ENCODE data around the gene PTOV1.
A peak's percentile ranks its signal among the peaks of the same experiment; 100 is the strongest.

Gene PTOV1

DNA sequence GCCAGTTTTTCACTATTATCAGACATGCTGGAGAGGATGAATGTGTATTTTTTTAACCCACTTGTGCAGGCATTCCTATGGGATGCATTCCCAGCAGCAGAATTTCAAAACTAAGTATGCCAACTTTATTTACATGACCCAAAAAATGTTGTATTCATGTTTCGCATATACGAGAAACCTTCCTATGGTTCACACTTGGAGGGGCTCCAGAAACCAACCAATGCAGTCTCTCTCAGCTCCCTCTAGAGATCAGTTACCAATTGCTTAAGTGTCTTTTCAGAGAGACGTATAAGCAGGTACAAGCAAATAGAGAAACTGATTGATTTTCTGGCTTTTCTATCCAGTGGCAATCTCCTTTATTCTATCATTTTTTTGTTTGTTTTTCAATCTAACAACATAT, 5.5 kb upstream of the PTOV1 start:
- no peak for DNase-seq

DNA sequence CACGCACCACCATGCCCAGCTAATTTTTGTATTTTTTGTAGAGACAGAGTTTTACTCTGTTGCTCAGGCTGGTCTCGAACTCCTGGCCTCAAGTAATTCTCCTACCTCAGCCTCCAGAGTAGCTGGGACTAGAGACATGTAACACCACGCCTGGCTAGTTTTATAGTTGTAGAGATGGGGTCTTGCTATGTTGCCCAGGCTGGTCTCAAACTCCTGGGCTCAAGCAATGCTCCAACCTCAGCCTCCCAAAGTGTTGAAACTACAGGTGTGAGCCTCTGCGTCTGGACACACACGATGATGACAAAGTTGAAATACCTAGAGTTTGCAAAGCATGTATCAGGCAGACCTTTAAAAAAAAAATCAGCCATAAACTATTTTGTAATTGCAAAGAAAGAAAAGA, 4.6 kb upstream of the PTOV1 start:
- no peak for DNase-seq

DNA sequence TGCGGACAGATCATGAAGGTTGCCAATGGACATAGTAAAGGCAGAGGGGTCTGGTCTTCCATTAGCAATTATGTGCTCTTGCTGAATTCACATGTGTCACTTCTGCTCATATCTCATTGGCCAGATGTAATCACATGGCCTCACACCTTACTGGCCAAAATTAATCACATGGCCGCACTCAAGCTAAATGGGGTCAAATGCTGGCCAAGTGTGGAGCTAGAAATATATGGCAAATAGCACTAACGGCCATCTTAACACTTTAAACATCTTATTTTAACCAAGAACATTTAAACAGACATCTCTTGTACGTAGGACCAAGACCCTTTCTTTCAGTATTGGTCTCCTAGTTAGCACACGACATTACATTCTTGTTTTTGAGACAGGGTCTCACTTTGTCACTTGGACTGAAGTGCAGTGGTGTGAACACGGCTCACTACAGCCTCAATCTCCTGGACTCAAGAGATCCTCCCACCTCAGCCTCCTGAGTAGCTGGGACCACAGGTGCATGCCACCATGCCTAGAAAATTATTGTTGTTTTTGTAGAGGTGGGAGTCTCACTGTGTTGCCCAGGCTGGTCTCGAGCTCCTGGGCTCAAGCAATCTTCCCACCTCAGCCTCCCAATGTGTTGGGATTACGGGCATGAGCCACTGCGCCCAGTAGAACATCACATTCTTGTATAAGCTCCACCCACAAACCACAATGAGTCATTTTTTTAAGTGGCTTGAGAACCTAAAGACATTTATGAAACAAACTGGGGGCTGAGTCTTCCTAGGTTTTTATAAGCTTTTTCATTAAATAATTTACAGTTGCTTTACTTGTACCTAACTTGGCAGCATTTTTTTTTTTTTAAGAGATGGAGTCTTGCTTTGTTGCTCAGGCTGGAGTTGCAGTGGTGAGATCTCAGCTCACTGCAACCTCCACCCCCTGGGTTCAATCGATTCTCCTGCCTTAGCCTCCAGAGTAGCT, 2.9 kb upstream of the PTOV1 start:
- DNase-seq, result peak; percentile 21

DNA sequence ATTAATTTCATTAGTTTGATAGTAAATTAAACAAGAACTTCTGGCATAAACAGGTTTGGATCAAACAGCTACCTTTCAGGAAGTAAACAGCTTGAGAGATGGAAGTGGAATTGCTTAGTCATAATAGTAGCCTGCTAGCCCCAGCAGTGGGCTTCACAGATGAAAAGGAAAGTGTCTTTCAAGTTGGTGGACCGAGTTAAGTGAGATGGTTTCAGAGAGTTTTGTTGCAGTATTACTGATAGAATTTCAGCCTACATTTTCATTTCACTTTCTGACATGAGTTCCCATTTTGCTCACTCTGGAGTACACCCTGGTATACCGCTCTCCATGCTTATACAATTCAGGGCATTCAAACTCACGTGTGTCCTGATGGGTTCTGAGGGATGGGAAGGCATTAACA, 2.0 kb upstream of the PTOV1 start:
- no peak for DNase-seq

DNA sequence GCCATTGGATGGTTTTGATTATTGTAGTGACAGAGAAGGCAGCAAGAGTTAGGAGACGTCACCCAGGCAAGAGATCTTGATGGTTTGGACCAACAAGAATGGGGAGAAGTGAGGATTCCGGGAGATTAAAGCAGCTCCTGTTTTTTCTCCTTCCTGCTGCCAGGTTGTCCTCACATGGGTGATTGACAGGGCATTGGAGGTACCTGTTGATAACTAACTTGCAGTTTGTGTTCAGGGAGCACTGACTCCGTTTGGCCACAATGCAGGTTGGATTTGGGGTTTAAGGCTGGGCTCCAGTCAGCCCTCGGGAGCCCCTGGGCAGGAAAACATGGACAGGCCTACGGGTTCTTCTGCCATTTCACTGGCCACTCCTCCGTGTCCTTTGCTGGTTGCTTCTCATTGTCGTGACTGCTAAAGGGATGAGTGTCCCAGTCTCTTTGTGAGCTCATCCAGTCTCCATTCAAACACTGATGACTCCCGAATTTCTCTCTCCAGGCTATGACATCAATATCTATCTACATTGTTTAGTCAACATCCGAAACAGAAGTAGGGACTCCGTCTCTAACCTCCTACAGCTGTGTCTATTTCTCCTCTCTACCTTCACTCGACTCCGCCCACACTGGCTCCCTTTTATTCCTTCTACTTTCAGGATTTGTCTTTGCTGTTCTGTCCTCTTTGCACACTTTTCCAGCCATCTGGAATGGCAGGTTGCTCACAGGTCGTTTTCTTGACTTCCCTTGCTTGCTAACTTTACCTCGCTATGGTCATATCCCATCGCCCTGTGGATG, 1.3 kb upstream of the PTOV1 start:
- DNase-seq, result no peak

DNA sequence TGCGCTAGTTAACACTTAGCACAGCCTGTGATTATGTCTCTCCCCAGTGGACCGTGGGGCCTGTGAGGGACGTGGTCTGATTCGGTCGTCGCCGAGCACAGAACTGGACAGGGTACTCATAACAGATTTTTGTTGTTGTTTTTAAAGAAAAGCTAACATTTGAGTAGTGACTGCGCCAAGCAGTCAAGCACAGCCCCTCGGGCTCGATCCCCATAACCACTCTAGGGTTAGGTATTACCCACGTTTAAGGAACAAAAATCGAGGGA, 805 bp upstream of the PTOV1 start:
- DNase-seq, result no peak

DNA sequence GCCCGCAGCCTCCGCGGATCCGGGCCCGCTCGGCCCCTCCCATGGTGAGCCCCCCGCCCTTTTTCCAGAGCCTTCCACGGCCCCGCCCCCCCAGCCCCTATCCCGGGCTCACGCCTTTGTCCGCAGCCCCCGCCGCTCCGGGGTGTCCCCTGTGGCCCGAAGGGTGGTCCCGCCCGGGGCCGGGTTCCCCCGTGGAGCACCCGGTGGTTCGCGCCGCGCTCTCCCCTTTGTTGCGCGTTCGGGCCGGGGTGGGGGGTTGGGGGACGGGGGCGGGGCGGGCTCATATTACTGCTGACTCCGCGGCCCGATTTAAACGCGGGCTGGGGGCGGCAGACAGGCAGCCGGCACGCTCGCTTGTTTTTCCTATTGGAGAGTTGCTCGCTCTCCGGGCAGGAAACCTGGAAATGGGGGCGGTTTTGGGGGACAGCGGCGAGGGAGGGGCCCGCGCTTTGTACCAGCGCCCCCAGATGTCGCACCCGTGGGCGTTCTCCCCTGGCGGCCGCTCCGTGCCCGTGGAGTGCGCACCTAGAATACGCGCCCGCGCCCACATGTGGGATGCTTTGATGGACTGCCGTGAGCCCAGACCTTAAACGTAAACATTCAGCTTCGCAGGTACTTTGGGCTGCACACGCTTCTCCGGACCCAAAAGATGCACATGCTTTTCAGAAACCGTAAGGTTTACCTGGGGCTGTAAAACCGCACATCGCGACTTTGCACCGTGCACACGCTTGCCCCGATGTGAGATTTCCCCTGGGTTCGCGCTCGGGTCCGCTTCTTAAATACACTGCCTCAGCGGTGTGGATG, 699 bp downstream of the PTOV1 start:
- DNase-seq, result no peak

DNA sequence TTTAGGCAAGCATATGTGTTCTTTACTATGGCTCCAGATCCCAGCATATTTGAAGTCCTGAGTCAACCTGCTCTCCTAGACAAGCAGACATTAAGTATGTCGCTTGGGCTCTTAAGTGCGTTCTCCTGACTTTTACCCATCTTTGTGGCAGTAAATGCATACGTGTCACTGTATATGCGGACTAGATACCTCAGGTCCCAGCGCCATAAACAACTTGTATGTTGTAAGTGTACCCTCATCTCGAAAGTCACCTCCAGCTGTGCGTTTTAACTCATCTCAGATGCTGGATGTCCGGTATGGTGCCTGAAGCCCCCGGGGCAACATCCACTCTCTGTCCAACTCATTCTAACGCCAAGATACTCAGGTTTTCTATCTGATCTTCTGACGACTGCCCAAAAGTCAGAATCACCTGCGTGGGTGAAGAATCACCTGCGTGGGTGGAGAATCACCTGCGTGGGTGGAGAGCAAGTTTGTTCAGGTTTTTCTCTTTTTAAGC, 1.7 kb downstream of the PTOV1 start:
- no peak for DNase-seq

DNA sequence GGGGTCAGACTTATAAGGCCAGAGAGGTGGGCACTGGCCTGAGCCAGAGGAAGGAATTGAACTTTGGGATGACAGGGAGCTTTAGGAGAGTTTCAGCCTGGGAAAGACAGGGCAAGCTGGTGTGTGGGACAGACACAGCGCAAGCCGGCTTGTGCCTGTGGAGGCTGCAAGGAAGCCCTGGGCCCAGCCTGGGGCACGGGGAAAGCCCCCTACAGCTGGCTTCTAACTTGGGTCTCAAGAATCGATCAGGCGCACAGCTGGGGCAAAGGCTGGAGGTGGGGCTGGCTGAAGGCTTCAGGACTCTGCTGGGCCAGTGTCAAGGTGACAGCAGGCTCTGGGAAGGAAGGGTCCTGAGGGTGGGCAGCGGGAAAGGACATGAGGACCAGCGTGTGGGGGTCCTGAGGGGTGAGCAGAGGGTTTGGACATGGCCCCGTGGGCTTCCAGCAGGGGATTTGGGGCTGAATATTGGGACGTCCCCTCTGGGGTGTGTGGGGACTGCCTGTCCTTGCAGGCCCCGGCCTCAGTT, 3.0 kb downstream of the PTOV1 start:
- no peak for DNase-seq

DNA sequence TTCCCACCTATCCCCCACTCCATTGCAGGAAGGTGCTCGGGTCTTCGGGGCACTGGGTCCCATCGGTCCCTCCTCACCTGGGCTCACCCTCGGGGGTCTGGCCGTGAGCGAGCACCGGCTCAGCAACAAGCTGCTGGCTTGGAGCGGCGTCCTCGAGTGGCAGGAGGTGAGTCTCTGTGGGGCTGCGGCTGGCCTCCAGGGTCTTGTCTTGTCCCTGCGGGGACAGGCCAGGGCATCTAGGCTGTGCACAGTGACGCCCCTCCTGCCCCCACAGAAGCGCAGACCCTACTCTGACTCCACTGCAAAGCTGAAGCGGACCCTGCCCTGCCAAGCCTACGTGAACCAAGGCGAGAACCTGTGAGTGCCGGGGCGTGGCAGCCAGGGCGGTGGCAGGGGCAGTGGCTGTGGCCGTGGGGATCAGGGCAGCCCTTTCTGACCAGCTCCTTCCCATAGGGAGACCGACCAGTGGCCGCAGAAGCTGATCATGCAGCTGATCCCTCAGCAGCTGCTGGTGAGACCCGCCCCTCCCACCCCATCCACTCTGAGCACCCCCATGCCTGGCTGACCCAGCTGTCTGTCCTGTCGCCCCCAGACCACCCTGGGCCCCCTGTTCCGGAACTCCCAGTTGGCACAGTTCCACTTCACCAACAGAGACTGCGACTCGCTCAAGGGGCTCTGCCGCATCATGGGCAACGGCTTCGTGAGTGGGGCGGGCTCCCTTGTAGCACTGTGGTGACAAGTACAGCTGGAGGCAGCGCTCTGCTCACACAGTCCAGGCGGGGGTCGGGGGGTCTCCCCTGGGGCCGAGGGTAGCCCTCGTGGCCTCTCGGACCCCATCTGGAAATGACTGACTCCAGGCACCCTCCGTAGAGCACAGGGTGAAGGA, 3.7 kb downstream of the PTOV1 start:
- DNase-seq, result no peak

DNA sequence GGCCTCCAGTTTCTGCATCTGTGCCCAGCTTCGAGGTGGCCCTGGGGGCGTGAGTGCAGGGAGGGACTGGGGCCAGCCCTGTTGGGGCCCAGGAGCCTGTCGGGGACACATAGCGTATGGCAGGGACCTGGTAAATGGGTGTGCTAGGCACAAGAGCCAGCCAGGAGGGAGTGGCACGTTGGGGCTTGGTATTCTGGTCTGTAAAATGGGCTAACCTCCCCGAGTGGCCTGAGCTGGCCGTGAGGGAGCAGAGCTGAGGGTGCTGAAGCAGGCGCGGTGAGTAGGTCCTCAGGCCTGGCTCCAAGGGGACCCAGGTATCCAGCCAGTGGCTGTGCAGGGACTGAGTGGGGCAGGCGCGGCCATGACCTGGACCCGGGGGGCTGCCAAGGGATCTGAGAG, 4.3 kb downstream of the PTOV1 start:
- no peak for DNase-seq

DNA sequence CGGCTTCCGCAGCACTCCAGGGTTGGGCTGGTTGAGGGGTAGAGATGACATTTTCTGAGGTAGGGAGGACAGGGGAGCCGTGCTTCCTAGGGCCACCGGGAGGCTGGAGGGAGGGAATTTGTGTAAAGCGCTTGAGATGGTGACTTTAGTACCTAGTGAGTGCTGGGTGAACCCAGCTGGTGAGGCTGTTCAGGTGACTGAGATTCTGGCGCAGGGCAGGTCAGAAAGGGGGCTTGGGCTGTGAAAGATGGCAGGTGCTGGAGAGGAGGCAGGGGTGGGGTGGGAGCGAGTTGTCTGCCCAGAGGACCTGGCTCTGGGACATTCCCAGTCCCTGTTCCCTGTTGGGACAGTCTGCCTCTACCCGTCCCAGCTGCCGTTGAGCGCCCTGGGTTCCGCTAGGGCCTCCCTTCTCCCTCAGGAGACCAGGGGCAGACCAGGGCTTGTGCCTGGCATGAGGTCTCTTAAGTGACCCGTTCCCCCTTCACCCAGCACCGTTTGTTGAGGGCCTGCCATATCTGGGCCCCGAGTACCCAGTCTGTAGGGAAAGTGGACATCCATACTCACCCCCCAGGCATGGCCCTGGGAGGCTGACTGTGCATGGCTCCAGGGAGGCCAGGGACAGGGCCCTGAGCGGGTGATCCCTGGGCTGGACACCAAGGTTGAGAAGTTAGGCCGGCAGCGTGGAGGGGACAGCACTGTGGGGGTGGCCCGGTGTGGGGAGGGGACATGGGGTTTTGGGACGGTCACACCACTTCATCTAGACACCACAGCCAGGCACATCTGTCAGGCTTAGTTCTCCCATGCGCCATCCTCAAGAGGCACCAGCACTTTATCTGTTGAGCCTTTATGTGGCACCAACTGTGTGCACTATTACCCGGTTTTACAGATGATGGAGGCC, 5.0 kb downstream of the PTOV1 start:
- no peak for DNase-seq

DNA sequence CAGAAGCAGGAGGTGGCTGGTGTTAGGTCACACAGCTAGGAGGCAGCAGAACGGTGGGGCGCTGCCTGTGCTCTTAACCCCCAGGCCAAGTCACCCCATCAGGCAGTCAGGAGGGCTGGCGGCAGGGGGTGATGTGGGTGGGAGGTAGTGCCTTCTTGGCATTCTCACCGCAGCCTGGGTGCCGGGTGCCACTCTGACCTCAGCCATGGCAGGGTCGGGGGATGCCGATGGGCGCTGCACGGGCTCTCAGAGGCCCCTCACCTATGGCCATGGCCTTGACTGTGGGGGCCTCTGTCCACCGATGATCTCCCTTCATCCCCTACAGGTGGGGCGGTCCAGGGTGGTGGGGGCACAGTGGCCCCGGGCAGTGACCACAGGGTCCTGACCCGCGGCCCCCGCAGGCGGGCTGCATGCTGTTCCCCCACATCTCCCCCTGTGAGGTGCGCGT, 5.6 kb downstream of the PTOV1 start:
- DNase-seq, result no peak

DNA sequence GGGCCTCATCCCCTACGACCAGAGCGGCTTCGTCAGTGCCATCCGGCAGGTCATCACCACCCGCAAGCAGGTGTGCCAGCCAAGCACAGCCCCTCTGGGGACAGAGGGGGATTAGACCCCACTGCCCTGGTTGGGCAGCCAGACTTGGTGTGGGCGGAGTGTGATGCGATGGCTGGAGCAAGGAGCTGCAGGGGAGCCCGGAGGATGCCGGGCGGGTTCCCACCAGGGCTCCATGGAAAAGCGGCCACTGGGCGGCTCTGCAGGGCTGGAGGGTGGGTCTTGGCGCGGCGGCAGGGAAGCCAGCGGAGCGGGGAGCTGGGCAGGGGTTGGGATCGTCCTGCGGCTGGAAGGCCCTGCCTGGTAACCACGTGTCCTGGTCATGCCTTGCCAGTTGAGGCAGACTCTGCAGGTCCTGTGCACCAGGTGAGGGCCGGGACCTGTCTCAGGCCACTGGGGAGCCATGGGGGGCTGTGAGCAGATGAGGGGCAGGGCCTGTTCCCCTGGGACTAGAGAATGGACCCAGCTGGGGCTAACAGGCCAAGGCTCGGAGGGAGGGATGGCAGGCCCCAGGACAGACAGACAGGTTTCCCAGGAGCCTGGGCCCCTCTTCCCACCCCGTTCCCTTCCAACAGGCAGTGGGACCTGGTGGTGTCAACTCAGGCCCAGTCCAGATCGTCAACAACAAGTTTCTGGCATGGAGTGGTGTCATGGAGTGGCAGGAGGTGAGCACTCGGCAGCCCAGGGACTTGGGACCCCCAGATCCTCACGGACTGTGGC, 6.3 kb downstream of the PTOV1 start:
- no peak for DNase-seq

DNA sequence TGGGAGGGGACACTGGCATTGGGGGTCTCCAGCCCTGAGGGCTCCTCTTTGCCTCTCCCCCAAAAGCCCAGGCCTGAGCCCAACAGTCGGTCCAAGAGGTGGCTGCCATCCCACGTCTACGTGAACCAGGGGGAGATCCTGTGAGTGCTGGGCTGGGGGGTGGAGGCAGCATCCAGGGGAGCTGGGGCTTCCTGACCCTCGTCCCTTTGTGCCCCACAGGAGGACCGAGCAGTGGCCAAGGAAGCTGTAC, 6.8 kb downstream of the PTOV1 start:
- DNase-seq, result no peak

DNA sequence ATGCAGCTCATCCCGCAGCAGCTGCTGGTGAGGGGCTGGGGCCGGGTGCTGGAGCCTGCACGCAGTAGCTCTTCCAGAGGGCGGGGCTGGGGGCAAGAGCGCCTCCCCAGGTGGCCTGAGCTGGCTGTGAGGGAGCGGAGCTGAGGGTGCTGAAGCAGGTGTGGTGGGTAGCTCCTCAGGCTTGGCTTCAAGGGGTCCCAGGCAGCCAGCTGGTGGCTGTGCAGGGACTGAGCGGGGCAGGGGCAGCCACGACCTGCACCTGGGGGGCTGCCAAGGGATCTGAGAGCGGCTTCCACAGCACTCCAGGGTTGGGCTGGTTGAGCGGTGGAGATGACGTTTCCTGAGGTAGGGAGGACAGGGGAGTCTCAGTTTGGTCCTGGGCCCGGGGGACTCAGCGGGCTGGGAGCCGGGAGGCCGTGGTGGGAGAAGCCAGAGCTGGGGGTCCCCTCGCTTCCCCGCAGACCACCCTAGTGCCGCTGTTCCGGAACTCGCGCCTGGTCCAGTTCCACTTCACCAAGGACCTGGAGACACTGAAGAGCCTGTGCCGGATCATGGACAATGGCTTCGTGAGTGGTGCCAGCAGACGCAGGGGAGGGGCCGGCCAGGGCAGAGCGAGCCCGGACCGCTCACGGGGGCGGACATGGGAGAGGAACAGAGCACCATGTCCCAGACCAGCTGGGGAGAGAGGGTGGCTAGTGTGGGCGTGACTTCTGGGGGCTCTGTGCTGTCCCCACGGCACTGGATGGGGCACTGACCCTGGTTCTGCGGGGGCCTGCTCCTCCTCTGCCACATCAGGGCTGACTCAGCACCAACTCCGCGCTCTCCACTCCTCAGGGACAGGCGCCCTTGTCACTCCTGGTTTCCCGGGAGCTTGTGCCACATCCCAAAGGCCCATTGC, 7.4 kb downstream of the PTOV1 start:
- DNase-seq, result no peak

DNA sequence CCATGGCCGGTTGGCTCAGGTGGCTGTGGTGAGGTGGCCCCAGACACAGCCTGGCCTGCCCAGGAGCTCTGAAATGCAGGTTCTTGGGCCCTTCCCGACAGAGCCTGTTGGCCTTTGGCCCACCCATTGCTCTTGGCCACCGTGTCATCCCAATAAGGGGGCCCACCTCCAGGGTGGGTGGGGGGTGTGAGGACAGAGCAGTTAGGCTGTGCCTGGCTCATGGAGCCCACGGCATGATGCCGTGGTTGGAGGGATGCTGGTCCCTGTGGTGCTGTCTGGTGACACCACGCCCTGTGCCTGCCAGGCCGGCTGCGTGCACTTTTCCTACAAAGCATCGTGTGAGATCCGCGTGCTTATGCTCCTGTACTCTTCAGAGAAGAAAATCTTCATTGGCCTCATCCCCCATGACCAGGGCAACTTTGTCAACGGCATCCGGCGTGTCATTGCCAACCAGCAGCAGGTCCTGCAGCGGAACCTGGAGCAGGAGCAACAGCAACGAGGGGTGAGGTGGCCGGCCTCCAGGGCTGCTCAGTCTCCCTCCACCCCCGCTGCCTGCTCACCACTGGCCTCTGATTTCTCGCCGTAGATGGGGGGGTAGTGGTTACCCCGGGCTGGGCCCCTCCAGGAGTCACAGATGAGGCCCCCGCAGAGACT, 8.8 kb downstream of the PTOV1 start:
- DNase-seq, result no peak

DNA sequence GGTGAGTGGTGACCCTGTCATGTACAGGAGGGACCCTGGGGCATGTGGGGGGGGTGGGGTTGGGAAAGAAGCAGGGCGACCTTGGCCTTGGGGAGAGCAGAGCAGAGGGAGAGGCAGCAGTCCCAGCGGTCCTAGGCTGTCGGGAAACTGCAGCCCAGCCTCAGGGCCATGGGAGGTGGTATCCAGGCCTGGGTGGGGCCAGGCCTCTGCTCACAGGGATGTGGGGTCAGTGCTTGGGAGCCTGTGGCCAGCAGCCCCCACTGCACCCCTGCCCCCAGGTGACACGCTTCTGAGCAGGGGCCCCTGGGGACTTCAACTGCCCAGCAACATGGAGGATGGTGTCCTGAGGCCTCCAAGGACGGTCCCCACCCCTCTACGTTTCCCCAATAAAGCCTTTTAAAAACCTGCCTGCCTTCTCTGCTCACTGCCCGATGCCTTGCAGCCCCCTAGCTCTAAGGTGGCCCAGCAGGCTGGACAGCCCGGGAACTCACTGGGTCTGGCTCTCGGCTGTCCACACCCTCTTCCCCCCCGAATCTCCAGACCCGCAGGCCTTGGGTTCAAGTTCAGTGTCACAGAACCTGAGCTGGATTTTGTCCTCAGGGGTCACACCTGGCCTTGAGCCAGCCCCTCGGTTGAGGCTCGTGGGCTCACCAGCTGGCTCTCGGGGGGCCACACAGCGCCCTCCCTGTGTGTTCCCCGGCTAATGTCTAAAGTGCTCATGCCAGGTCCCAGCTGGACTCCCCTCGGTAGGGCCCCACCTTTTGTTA, 9.6 kb downstream of the PTOV1 start:
- DNase-seq, result no peak
